ENCODE results near the gene KRTAP5-6.

KRTAP5-6 gene

GRCh38 chr11:1714908-1715885 is 18.2 kb downstream of the KRTAP5-6 start:
- DNase-seq (ENCODE audit: extremely low read depth, low read depth), result no peak

GRCh38 chr11:1717745-1718144 is 20.8 kb downstream of the KRTAP5-6 start:
- no peak for TF ChIP-seq CTCF (IDR thresholded peaks at IDR 0.05; ENCODE audit: low read depth, low read length)
- DNase-seq (ENCODE audit: extremely low read depth, low read depth), result no peak

More at GRCh38 chr11:1714908-1715885, 18.2 kb downstream of the KRTAP5-6 start:
- no peak for TF ChIP-seq CTCF (IDR thresholded peaks at IDR 0.05; ENCODE audit: low read depth, low read length)

GRCh38 chr11:1718326-1718725 is 21.3 kb downstream of the KRTAP5-6 start:
- no peak for TF ChIP-seq CTCF (IDR thresholded peaks at IDR 0.05; ENCODE audit: low read depth, low read length)
- DNase-seq (ENCODE audit: extremely low read depth, low read depth), result no peak

GRCh38 chr11:1719781-1720180 is 22.8 kb downstream of the KRTAP5-6 start:
- no peak for TF ChIP-seq CTCF (IDR thresholded peaks at IDR 0.05; ENCODE audit: low read depth, low read length)
- no peak for DNase-seq (ENCODE audit: extremely low read depth, low read depth)

- DNase-seq (ENCODE audit: extremely low read depth, low read depth), result no peak
- no peak for TF ChIP-seq CTCF (IDR thresholded peaks at IDR 0.05; ENCODE audit: low read depth, low read length)
Observed at GRCh38 chr11:1727096-1727690, 30.2 kb downstream of the KRTAP5-6 start.

GRCh38 chr11:1727861-1728260 is 30.9 kb downstream of the KRTAP5-6 start:
- no peak for DNase-seq (ENCODE audit: extremely low read depth, low read depth)
- no peak for TF ChIP-seq CTCF (IDR thresholded peaks at IDR 0.05; ENCODE audit: low read depth, low read length)

GRCh38 chr11:1728301-1728700 is 31.3 kb downstream of the KRTAP5-6 start:
- no peak for DNase-seq (ENCODE audit: extremely low read depth, low read depth)
- TF ChIP-seq CTCF (IDR thresholded peaks at IDR 0.05; ENCODE audit: low read depth, low read length), result no peak
